Omental fat pad (tissue), 4 donors: ENCODE measurements around the gene TMEM127. TPM values are rescaled to one million over a fixed set of nuclear protein-coding genes. Genes with fewer than 3 reads are reported as not detected.

ENCODE experiments used
- ATAC-seq: fragments of 150-250 bp; one replicate; pipeline ENCODE4 v1.9.1; 2016; ENCODE audit warnings: mild to moderate bottlenecking, moderate library complexity; ENCODE audit not compliant: low FRiP score
- DNase-seq: peaks from one replicate; pipeline ENCODE4 v3.0.0-alpha.2; 2019; ENCODE audit warnings: low spot score
- CTCF ChIP-seq, 3 donors: fragments of 450-650 bp; IDR thresholded peaks; one replicate each; pipeline ENCODE4 v1.5.1; 2016 to 2017; ENCODE audit warnings: antibody characterized with exemption in 3 of 3, mild to moderate bottlenecking in 3 of 3, moderate library complexity in 2 of 3
- total RNA-seq, 4 donors: library from RNA; depleted of rRNA; stranded (reverse); fragments of >200 nt; gene quantifications; one replicate each; pipeline ENCODE4 v1.1.0, GENCODE V29; 2016

The TMEM127 gene
- total RNA-seq, 4 donors from 2014 or later: 34.5 to 52.1 (median 43.2) TPM

- DNase-seq (no peak), ATAC-seq (no peak)
- TF ChIP-seq CTCF (IDR thresholded peaks at IDR 0.05): no peak
These were observed 59.9 kb downstream of the TMEM127 start for GRCh38 chr2:96205888-96206287.

DNA sequence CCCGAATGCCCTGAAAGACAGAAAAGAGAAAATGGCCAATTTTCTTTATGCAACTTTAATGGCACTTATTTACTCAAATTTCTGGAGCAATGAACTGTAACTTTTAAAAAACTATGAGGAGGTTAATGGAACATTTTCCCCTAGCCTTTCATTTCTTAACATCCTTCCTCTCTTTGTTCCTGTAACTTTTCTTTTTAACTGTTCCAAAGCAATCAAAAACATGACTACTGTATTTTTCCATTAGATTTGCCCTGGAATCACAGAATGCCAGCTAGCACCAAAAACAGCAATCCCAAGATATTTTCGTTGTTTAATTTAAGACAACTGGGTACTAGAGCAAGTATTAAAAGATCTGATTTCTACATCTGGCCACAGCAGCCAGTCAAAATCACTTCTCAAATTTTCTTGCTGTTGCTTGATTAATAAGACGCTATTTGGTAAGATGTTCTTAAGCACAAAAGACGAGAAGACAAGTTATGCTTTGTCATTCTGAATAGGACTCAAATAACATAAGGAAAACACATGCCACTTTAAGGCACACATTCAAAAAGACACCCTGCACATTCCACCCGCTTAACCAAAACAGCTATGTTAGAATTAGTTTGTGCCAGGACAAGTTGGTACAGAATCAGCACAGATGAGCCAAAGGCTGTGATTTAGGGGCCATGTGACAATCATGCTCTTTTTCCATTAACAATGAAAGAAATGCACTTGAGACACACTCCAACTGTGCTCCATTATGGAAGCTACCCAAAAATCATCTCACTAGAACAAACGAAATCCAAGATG, 60.8 kb downstream of the TMEM127 start:
- no peak for DNase-seq
- no peak for ATAC-seq
- no peak for TF ChIP-seq CTCF (IDR thresholded peaks at IDR 0.05)

GRCh38 chr2:96203130-96204028, 62.4 kb downstream of the TMEM127 start:
- TF ChIP-seq CTCF (IDR thresholded peaks at IDR 0.05): no peak

DNA sequence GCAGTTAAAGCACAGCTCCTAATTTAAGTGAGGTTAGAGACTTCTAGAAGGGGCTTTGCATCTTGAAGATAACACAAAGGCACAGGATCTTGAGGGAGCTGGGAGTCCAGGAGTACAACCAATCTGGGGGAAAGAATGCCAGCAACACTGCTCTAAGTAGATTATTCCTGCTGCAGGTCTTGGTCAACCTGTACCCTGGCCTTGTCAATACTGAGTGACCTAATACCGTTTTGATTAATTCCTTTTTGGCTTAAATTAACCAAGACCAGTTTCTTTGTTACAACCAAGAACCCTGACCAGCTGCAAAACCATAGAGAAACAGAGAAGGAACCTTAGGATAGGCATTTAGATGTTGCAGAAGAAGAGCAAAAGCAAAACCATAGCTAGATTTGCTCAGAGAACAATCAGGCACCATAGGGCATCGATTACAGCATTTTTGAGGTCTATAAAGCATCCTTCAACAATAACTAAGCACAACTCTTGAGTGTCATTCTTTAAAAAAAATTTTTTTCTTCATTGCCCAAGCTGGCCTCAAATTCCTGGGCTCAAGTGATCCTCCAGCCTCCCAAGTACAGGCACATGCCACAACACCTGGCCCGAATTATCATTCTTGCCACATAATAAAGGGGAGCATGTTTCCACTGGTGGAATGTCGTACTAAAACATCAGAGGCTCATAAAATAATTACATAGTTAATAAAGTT, 63.5 kb downstream of the TMEM127 start:
- DNase-seq (no peak), ATAC-seq (no peak)
- no peak for TF ChIP-seq CTCF (IDR thresholded peaks at IDR 0.05)

More at GRCh38 chr2:96203130-96204028, 62.4 kb downstream of the TMEM127 start:
- no peak for ATAC-seq
- no peak for DNase-seq

DNA sequence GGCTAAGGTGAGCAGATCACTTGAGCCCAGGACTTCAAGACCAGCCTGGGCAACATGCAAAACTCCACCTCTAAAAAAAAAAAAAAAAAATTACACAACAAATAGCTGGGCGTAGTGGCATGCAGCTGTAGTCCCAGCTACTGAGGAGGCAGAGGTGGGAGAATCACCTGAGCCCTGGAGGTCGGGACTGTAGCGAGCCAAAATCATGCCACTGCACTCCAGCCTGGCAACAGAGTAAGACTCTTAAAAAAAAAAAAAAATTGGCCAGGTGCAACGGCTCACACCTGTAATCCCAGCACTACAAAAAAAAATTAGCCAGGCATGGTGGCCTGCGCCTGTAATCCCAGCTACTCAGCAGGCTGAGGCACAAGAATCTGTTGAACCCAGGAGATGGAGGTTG, 64.5 kb downstream of the TMEM127 start:
- DNase-seq (no peak), ATAC-seq (no peak)
- TF ChIP-seq CTCF (IDR thresholded peaks at IDR 0.05): no peak

GRCh38 chr2:96198921-96199320, 66.9 kb downstream of the TMEM127 start:
- no peak for ATAC-seq
- no peak for DNase-seq
- TF ChIP-seq CTCF (IDR thresholded peaks at IDR 0.05): no peak

Other genes with a start within 250 kb of the TMEM127 start
- 10 to 100 TPM in 2 of 4 donors, 1 to 10 TPM in 2; 4.3 to 17.2 (median 11.4) TPM for gene GPAT2, start 231.1 kb downstream of the TMEM127 start, total RNA-seq
- gene ADRA2B, start 149.4 kb downstream of the TMEM127 start, total RNA-seq: 1 to 10 TPM in 3 of 4 donors, under 1 TPM in 1; 0.63 to 9.8 (median 2.6) TPM
- gene ASTL, start 127.5 kb downstream of the TMEM127 start, total RNA-seq: 1 to 10 TPM in 1 of 4 donors, under 1 TPM in 1, not detected in 2; 0.84 to 3.3 TPM
- gene DUSP2, start 120.6 kb downstream of the TMEM127 start, total RNA-seq: 100 to 1,000 TPM in 1 of 4 donors, 10 to 100 TPM in 1, 1 to 10 TPM in 2; 8.5 to 199 (median 18.8) TPM
- gene STARD7, start 57.2 kb downstream of the TMEM127 start, total RNA-seq: 100 to 1,000 TPM; 116 to 149 (median 125) TPM
- gene CIAO1, start 228 bp upstream of the TMEM127 start, total RNA-seq: 100 to 1,000 TPM in 3 of 4 donors, 10 to 100 TPM in 1; 80.9 to 117 (median 105) TPM
- gene SNRNP200, start 39.5 kb upstream of the TMEM127 start, total RNA-seq: 10 to 100 TPM; 64.8 to 97.7 (median 84.3) TPM
- gene ITPRIPL1, start 59.3 kb upstream of the TMEM127 start, total RNA-seq: 1 to 10 TPM; 4.8 to 7.6 (median 6.6) TPM
- 1 to 10 TPM in 2 of 4 donors, under 1 TPM in 2; 0.65 to 3.2 (median 2.0) TPM for gene NCAPH, start 69.8 kb upstream of the TMEM127 start, total RNA-seq
- under 1 TPM in 1 of 4 donors, not detected in 3; 0.56 TPM for gene NEURL3, start 239.4 kb upstream of the TMEM127 start, total RNA-seq